Glutamatergic neuron (in vitro differentiated cells): Measurements from ENCODE around the gene PPP3CB. TPM values are rescaled to one million over a fixed set of nuclear protein-coding genes. Genes with fewer than 3 reads are reported as not detected.

ENCODE experiments used
- DNase-seq: peaks from one replicate; pipeline ENCODE4 v3.0.0; 2022
- H3K27ac Mint-ChIP-seq: one replicate; pipeline ENCODE4 v1.8.0; 2020; ENCODE audit warnings: mild to moderate bottlenecking, mixed read lengths, inconsistent platforms; ENCODE audit not compliant: unreplicated experiment
- H3K27me3 Mint-ChIP-seq: one replicate; pipeline ENCODE4 v1.8.0; 2020; ENCODE audit warnings: mild to moderate bottlenecking, moderate library complexity, mixed read lengths, inconsistent platforms; ENCODE audit not compliant: unreplicated experiment
- H3K36me3 Mint-ChIP-seq: one replicate; pipeline ENCODE4 v1.8.0; 2020; ENCODE audit warnings: mild to moderate bottlenecking, mixed read lengths, inconsistent platforms; ENCODE audit not compliant: unreplicated experiment
- H3K4me1 Mint-ChIP-seq: one replicate; pipeline ENCODE4 v1.8.0; 2020; ENCODE audit warnings: mild to moderate bottlenecking, low read depth, mixed read lengths, inconsistent platforms; ENCODE audit not compliant: unreplicated experiment
- H3K4me3 Mint-ChIP-seq: one replicate; pipeline ENCODE4 v1.8.0; 2020; ENCODE audit warnings: mild to moderate bottlenecking, mixed read lengths, inconsistent platforms; ENCODE audit not compliant: unreplicated experiment
- H3K9me3 Mint-ChIP-seq: one replicate; pipeline ENCODE4 v1.8.0; 2020; ENCODE audit warnings: mild to moderate bottlenecking, moderate library complexity, mixed read lengths, inconsistent platforms; ENCODE audit not compliant: unreplicated experiment
- CTCF ChIP-seq: fragments of 200-600 bp; sonication (generic); IDR thresholded peaks from one replicate; pipeline ENCODE4 v1.5.0; 2021; ENCODE audit not compliant: partially characterized antibody, unreplicated experiment
- total RNA-seq: library from RNA; stranded (reverse); fragmentation: NEBNext Ultra II Directional; extraction: Animal tissue kit (Norgen Biotek cat#: 25700); gene quantifications from one replicate; pipeline ENCODE4 v1.2.1, GENCODE V29; 2021; ENCODE audit not compliant: unreplicated experiment

PPP3CB gene
- total RNA-seq, 1 donor from 2014 or later: 67.9 TPM

GRCh38 chr10:73456187-73456890, 39.5 kb downstream of the PPP3CB start:
- Mint-ChIP-seq H3K4me1 (no peaks in the 10 kb centered on the region), H3K9me3 (peaks cover 2% of the 10 kb centered on the region), H3K27ac (no peak overlapping the region), H3K27me3 (no peaks in the 10 kb centered on the region), H3K36me3 (no peaks in the 10 kb centered on the region), H3K4me3 (no peak overlapping the region)
- DNase-seq: no peak
- TF ChIP-seq CTCF: no peak

- DNase-seq: no peak
- H3K4me1 Mint-ChIP-seq: no peaks in the 10 kb centered on the region
Observed at GRCh38 chr10:73449113-73449512, 46.7 kb downstream of the PPP3CB start.

GRCh38 chr10:73448384-73448783, 47.4 kb downstream of the PPP3CB start:
- no peak overlapping the region for H3K27ac Mint-ChIP-seq
- no peaks in the 10 kb centered on the region for H3K36me3 Mint-ChIP-seq
- DNase-seq: no peak
- no peaks in the 10 kb centered on the region for H3K4me1 Mint-ChIP-seq
- no peaks in the 10 kb centered on the region for H3K9me3 Mint-ChIP-seq
- no peaks in the 10 kb centered on the region for H3K27me3 Mint-ChIP-seq
- H3K4me3 Mint-ChIP-seq: no peak overlapping the region
- TF ChIP-seq CTCF: no peak

More at GRCh38 chr10:73449113-73449512, 46.7 kb downstream of the PPP3CB start:
- TF ChIP-seq CTCF: no peak
- H3K36me3 Mint-ChIP-seq: no peaks in the 10 kb centered on the region
- H3K27ac Mint-ChIP-seq: no peak overlapping the region
- no peak overlapping the region for H3K4me3 Mint-ChIP-seq
- H3K27me3 Mint-ChIP-seq: no peaks in the 10 kb centered on the region
- H3K9me3 Mint-ChIP-seq: no peaks in the 10 kb centered on the region

GRCh38 chr10:73446926-73447325, 48.9 kb downstream of the PPP3CB start:
- H3K9me3 Mint-ChIP-seq: no peaks in the 10 kb centered on the region
- TF ChIP-seq CTCF: no peak
- H3K4me1 Mint-ChIP-seq: no peaks in the 10 kb centered on the region
- no peaks in the 10 kb centered on the region for H3K27me3 Mint-ChIP-seq
- no peaks in the 10 kb centered on the region for H3K36me3 Mint-ChIP-seq
- H3K4me3 Mint-ChIP-seq: no peak overlapping the region
- H3K27ac Mint-ChIP-seq: no peak overlapping the region
- DNase-seq: no peak

GRCh38 chr10:73444457-73444856, 51.4 kb downstream of the PPP3CB start:
- no peak overlapping the region for H3K4me3 Mint-ChIP-seq
- no peaks in the 10 kb centered on the region for H3K9me3 Mint-ChIP-seq
- H3K4me1 Mint-ChIP-seq: no peaks in the 10 kb centered on the region
- no peaks in the 10 kb centered on the region for H3K36me3 Mint-ChIP-seq
- no peak for DNase-seq
- H3K27me3 Mint-ChIP-seq: no peaks in the 10 kb centered on the region
- no peak overlapping the region for H3K27ac Mint-ChIP-seq
- TF ChIP-seq CTCF: no peak
